ENCODE measurements around the gene CDADC1. TPM values are rescaled to one million over a fixed set of nuclear protein-coding genes. Genes with fewer than 3 reads are reported as not detected.
A peak's percentile ranks its signal among the peaks of the same experiment; 100 is the strongest.
"Not testable (repeated sequence)": the region's sequence is repeated elsewhere in the genome, so short reads cannot be mapped to it uniquely, and the experiment has no call there.

Gene CDADC1
- total RNA-seq, 1 experiment from 2014 or later, result 3.1 TPM

GRCh38 chr13:49315036-49315565 is 67.4 kb downstream of the CDADC1 start:
- DNase-seq (ENCODE audit: low spot score), result no peak

- DNase-seq (ENCODE audit: low spot score), result no peak
These were observed 68.2 kb downstream of the CDADC1 start for GRCh38 chr13:49315756-49316482.

- DNase-seq (ENCODE audit: low spot score), result peak; percentile 61
These were observed 71.8 kb downstream of the CDADC1 start for GRCh38 chr13:49319551-49319950.

GRCh38 chr13:49319951-49320350 is 72.2 kb downstream of the CDADC1 start:
- no peak for DNase-seq (ENCODE audit: low spot score)

DNA sequence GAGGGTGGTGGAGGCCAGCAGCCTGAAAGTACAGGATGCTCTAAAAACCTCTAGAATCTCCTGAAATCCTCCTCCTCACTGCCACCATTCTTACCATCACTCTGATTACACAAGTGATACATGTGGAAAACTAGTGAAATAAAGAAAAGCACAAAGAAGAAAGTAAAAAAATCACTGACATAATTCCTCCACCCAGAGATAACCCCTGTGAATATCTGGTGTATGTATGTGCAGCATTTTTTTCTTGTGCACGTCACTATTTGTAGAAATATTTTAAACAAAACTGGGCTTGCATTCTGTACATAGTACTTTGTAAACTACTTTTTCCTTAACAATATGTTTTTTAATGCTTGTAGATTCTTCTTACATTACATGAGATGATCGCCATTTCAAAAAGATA is 73.2 kb downstream of the CDADC1 start:
- DNase-seq (ENCODE audit: low spot score), result no peak

DNA sequence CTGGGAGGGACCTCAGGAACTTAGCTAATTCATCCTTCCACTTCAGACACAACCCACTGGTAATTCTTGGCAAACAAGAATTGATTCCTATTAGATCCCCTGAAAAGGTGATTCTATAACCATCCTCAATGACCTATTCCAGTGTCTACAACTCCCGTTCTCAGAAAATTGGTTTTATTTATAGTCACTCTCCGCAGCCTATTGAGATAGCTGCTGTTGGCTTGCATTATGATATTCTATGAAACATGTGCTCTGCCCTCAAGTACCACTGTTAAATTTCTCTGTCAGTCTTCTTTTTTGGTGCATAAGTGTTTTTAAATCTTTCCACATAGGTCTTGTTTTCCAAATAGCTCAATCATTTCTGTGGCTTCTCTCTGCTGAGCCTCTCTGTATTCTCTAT is 75.0 kb downstream of the CDADC1 start:
- DNase-seq (ENCODE audit: low spot score), result no peak

DNA sequence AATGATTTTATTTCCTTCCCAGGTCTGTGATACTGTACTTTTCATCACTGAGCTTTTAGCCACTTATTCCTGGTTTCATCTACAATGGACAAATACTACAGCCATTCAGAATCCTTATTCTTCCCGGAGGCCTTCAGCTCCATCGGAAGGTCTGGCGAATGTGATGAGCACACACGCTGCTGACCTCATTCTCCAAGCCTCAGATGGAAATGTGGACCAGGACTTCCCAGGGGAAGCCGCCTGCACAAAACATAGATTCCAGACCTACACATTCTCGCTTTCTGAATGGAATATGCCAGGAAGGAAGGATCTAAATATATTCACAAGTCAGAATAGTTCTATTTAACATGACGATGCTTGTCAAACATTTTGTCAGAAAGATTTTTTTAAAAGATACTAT is 75.6 kb downstream of the CDADC1 start:
- DNase-seq (ENCODE audit: low spot score), result no peak

GRCh38 chr13:49326222-49326917 is 78.6 kb downstream of the CDADC1 start:
- DNase-seq (ENCODE audit: low spot score), result no peak

GRCh38 chr13:49327145-49327544 is 79.4 kb downstream of the CDADC1 start:
- DNase-seq (ENCODE audit: low spot score), result not testable (repeated sequence)

GRCh38 chr13:49329831-49330545 is 82.3 kb downstream of the CDADC1 start:
- DNase-seq (ENCODE audit: low spot score), result no peak

DNA sequence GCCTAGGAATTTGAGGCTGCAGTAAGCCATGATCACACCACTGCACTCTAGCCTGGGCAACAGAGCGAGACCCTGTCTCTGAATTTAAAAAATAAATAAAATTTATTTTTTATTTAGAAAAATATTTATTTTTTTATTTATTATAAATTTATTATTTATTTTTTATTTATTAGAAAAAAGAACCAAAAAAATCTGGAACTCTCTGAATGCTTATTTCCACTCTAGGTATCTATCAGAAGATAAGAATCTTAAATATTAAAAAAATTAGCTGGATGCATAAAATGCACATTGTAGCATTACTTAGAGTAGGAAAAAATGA is 82.8 kb downstream of the CDADC1 start:
- no peak for DNase-seq (ENCODE audit: low spot score)

- no peak for DNase-seq (ENCODE audit: low spot score)
These were observed 88.9 kb downstream of the CDADC1 start for GRCh38 chr13:49336655-49337054.

GRCh38 chr13:49340161-49340560 is 92.4 kb downstream of the CDADC1 start:
- DNase-seq (ENCODE audit: low spot score), result no peak

GRCh38 chr13:49341517-49341916 is 93.8 kb downstream of the CDADC1 start:
- DNase-seq (ENCODE audit: low spot score), result no peak

- no peak for DNase-seq (ENCODE audit: low spot score)
These were observed 94.2 kb downstream of the CDADC1 start for GRCh38 chr13:49341941-49342340.

GRCh38 chr13:49342454-49342853 is 94.7 kb downstream of the CDADC1 start:
- DNase-seq (ENCODE audit: low spot score), result no peak

Other genes starting within 250 kb of the CDADC1 start
- not detected in 2 replicates for gene MLNR, start 27.6 kb upstream of the CDADC1 start, total RNA-seq (2014; rRNA removed; shearing (Covaris generic))
- 3.7 and 5.1 TPM in 2 replicates for gene CAB39L, start 196.1 kb downstream of the CDADC1 start, total RNA-seq (2014; rRNA removed; shearing (Covaris generic))
- 6.6 and 6.7 TPM in 2 replicates for gene SETDB2, start 196.3 kb downstream of the CDADC1 start, total RNA-seq (2014; rRNA removed; shearing (Covaris generic))
- 9.0 and 13.6 TPM in 2 replicates for gene PHF11, start 248.0 kb downstream of the CDADC1 start, total RNA-seq (2014; rRNA removed; shearing (Covaris generic))

Measured in H4 (cell line).